ENCODE results near the gene ETF1. TPM values are rescaled to one million over a fixed set of nuclear protein-coding genes. Genes with fewer than 3 reads are reported as not detected.

Gene ETF1
- total and polyA plus RNA-seq, 9 of the 15 experiments (the other 6 are each of a cell fraction or from before 2014, with no cell fraction given): 53.7 to 209 (median 164) TPM

- ATAC-seq: no peak
- Histone ChIP-seq H3K4me2 (ENCODE audit: insufficient read depth, low read length) (no peak overlapping the region), H4K20me1 (replicated peaks; ENCODE audit: control insufficient read depth, insufficient read depth, low read length) (peaks cover 40% of the 10 kb centered on the region), H3K27ac (ENCODE audit: extremely low read depth, low read depth, low read length) (no peak overlapping the region), H3K4me1 (replicated peaks in 1 of 2; ENCODE audit: control insufficient read depth in 2 of 2, insufficient read depth in 2 of 2, low read length in 2 of 2) (peaks cover 0 to 32% of the 10 kb centered on the region in 2 experiments; a peak in 4 of 5 replicates), H3K36me3 (ENCODE audit: control insufficient read depth, insufficient read depth, low read length) (peaks cover 90% of the 10 kb centered on the region), H3K9me3 (replicated peaks; ENCODE audit: control insufficient read depth, insufficient read depth, low read depth, low read length) (no peaks in the 10 kb centered on the region), H3K9me1 (ENCODE audit: control insufficient read depth, insufficient read depth, low read length) (no peaks in the 10 kb centered on the region), H2AFZ (ENCODE audit: low read depth, low read length) (no peak overlapping the region), H3K9ac (ENCODE audit: insufficient read depth in 1 of 2, low read depth in 2 of 2, low read length in 2 of 2) (no peak overlapping the region), H3K4me3 (no peak overlapping the region), H3K79me2 (ENCODE audit: control insufficient read depth, insufficient read depth, low read length) (peaks cover 97% of the 10 kb centered on the region), H3K27me3 (ENCODE audit: control insufficient read depth in 2 of 2, insufficient read depth in 2 of 2, low read length in 2 of 2) (no peaks in the 10 kb centered on the region)
- no TSS peak for BruUV-seq (replicated peaks)
- TF ChIP-seq IFI16 (CRISPR knock-in tag; IDR thresholded peaks at IDR 0.05): no peak
- TF ChIP-seq ZNF583 (CRISPR knock-in tag; IDR thresholded peaks at IDR 0.05): no peak
- no peak for TF ChIP-seq NR3C1 (CRISPR knock-in tag; IDR thresholded peaks at IDR 0.05)
- no peak for TF ChIP-seq ATF1 (CRISPR knock-in tag; IDR thresholded peaks at IDR 0.05)
- no peak for TF ChIP-seq ATF1 (tag; IDR thresholded peaks at IDR 0.05)
- TF ChIP-seq STAT5A (IDR thresholded peaks at IDR 0.05; ENCODE audit: borderline replicate concordance, low read length): 0 out of 2 replicates have a peak, but pooled peaks have one; percentile 35
- no peak for TF ChIP-seq CBX3 (IDR thresholded peaks at IDR 0.05; ENCODE audit: borderline replicate concordance in 1 of 2, low read length in 2 of 2)
- TF ChIP-seq ZNF512 (tag; IDR thresholded peaks at IDR 0.05): no peak
- ChIA-PET POLR2A (interaction anchor here (0.6 to 3.4 kb wide), 4 partner anchors 8 to 19 kb away, joined by 3 to 18 read pairs (median 3); no protein-coding TSS in a partner anchor), CTCF (ENCODE audit: low intra/inter-chr PET ratio) (no interaction called here)
- DNase-seq (ENCODE audit: extremely low read depth in 1 of 4, low spot score in 3 of 4): no peak
- whole genome bisulfite sequencing (ENCODE audit: insufficient coverage, low coverage, missing lambda C conversion rate): 50% methylated on average over 2 of the region's 2 CpGs
- in situ Hi-C loops (cut with MboI) (no loop called here), intact Hi-C loops (cut with micrococcal nuclease) (no loop called here)
- FAIRE-seq: no peak
Measured at GRCh38 chr5:138536215-138536614, 6.8 kb downstream of the ETF1 start.
